Measurements from ENCODE around the gene NHSL2.

NHSL2 gene

DNA sequence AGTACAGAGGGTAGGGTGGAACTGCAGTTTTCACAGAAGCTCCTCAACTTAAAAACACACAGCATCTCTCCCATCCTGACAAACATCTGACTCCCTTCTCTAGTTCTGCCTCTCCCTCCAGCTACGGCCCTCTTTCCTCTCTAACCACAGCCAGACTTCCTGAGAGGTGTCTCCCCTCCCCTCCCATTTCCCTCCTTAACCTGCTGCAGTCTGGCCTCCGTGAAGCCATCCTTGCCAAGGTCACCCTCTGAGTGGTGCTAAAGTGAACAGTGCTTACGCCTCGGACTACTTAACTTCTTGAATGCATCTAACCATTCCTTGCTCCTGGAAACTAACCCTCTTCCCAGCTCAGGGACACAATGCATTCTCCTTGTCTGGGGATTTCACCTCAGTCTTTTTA is 167.8 kb downstream of the NHSL2 start:
- no peak for DNase-seq (ENCODE audit: low read depth)

DNA sequence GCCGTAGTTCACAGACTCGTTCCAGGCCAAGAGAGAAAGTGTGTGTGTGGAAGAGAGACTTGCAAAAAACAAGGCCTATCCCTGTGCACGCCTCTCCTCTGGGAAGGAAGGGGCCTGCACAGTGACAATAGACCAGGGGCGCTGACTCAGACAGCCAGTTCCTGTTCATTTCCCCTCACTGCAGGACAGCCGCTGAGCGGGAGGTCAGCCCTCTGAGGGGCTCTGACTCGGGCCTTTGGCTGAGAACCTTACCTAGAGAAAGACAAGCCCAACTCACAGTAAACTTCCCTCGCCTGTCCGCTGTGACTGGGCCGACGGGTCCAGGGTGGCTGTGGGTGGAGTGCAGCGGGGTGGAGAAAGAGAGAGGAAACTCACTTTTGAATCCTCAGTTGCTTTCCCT is 169.0 kb downstream of the NHSL2 start:
- no peak for DNase-seq (ENCODE audit: low read depth)

DNA sequence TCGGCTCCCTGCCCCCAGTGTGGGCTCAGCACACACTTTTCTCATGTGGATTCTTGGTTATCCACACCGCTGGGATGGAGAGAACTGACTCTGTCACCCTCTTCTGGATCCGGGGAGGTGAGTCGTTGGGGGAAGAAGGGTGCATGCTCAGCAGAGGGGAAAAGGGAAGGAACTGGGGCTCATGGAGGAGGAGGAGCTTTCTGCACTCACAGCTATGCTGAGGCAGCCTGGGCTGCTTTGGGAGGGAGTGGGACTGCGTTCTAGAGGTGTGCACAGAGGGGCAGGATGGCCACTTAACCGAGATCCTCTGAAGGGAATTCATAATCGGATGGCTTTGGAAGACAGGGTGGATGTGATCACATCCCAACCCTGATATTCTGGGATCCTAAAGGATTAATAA is 169.5 kb downstream of the NHSL2 start:
- no peak for DNase-seq (ENCODE audit: low read depth)

DNA sequence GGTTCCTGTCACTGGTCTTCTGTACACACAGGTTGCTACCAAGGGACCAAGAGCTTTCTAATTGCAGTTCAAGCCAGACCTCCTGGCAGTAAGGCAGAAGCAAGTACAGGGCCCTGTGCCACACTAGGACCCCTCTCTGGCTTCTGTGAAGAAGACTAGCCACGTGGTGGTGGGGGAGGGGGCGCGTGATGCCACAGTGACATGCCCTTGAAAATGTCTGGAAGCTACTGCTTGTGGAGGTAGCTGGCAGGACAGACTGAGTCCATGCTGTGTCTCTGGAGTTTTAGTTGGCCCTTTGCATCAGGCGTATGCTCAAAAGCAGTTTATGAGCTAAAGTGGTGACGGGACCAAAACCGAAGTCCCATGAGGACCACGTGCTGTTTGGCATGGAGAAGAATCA is 170.2 kb downstream of the NHSL2 start:
- no peak for DNase-seq (ENCODE audit: low read depth)

DNA sequence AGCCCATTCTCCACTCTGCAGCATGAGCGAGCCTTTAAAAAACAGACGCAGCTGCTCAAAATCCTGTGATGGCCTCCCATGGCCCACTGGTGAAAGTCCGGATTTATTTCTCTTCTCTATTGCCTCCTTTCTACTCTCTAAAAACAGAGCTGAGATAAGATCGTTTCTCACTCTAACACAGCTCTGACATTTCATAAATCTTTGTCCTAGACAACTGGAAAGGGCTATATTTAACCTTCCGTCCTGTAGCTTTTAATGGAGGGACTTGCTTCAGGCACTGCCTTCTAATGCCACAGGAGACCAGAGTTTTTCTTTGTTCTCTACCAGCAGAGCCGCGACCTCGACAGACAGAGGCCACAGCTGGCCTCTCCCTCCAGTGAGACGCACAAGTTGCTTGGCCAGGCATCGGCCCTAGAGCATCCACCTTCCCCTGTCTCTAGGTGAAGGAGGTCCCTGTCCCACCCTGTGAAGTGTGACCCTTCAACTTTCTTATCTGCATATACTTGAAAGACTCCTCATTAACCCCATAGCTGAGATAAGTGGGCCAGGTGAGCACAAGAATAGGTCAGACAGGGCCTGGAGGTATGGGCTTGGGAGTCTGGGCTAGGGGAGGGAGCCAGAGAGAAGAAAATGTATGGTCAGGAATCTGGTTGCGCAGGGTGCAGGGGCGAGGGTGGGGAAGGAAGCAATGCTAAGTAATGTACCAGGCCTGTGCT is 171.1 kb downstream of the NHSL2 start:
- DNase-seq (ENCODE audit: low read depth), result no peak

DNA sequence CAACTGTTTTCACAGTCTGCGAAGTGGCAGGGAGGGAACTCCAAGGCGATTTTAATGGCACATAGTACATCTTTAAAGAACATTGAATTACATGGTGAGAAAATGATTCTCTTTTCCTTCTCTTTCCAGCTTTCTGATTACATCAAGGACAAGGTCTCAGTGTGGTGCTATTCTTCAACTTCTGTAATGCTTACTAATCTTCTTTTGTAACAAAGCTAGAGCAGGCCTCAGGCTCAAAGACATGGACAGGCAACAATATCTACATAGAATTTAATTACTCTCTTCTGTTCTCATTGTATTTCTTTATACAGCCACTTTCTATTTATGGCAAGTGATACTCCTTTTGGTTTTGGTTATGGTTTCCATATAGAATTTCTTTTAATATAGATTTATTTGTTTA is 172.6 kb downstream of the NHSL2 start:
- DNase-seq (ENCODE audit: low read depth), result no peak

DNA sequence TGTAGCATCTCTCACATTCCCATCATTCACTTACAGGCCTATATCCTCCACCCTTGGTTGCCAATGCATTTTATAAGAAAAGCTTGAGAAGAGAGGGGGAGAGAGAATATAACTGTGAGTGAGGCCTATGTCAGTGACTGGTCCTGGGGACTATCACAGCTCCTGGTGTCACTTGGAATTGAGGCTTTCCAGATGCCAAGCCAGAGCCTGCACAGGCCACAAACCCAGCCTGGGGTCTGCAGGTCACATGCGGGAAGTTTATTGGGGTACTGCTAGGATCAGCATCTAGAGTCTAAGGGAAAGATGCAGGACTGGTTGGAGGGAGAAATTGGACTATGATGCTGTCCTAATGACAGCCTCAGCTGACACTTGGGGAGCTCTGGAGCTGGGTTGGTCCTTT is 173.5 kb downstream of the NHSL2 start:
- no peak for DNase-seq (ENCODE audit: low read depth)

DNA sequence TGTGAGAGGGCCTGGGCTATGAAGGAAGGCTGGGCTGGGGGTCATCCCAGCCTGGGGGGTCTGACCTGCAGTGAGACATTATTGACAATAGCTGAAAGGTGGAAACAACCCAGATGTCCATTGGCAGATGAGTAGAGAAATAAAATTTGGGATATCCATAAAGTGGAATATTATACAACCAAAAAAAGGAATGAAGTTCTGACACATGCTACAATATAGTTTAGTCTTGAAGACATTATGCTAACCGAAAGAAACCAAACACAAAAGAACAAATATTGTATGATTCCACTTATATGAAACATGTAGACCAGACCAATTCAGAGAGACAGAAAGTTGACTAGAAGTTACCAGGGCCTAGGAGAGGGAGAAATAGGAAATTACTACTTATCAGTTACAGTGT is 176.3 kb downstream of the NHSL2 start:
- DNase-seq (ENCODE audit: low read depth), result no peak

DNA sequence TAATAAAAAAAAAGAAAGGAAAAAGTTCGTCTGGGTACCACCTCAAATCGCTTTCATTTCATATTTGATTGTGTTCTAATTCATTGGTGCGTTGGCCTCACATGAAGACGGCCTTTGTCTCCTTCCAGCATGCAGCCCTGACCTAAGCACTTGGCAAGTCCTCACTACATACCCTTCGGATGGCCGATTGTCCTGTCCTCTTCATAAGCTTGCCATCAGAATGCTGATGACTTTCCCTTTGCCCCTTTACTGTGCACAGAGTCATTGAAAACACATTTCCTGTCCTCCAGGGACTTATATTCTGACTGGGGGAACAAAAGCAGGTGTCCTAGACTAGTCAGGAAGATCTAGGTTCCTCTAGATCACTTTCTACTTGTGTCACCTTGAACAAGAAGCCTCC is 178.1 kb downstream of the NHSL2 start:
- no peak for DNase-seq (ENCODE audit: low read depth)

DNA sequence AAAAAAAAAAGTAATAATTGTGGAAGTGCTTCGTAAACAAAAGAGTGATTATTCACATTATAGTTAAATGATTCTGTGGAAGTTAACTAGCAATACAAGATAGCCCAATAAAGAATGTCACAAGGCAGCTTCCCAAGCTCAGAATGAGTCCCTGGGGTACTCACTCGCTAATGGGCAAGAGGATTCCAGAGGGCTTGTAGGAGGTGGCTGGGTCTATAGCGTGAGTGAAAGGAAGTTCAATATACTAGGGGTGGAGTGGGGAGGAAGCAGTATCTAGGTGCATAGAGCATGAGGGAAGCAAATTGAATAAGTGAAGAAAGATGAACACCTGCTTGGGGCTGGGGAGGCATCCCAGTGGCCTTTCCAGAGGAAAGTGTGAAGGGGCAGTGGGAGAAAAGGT is 178.6 kb downstream of the NHSL2 start:
- no peak for DNase-seq (ENCODE audit: low read depth)

DNA sequence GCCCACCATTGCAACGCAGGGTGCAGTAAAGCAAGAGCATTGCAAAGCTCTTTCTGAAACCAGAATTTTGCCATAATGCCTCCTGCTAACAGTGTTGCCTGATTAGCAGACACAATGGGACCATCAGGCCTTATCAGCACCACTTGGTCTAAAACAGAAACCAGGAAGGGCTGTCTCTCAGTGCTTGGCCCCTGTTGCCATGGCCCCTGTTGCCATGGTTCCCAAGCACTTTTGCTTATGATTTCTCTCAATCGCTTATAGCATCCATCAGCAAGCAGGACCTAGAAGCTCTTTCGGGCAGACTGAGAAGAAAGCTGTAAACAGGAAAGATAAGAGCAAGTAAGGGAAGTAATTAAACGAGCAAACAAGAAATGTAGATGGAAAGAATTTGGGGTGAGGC is 184.2 kb downstream of the NHSL2 start:
- DNase-seq (ENCODE audit: low read depth), result peak; percentile 49

DNA sequence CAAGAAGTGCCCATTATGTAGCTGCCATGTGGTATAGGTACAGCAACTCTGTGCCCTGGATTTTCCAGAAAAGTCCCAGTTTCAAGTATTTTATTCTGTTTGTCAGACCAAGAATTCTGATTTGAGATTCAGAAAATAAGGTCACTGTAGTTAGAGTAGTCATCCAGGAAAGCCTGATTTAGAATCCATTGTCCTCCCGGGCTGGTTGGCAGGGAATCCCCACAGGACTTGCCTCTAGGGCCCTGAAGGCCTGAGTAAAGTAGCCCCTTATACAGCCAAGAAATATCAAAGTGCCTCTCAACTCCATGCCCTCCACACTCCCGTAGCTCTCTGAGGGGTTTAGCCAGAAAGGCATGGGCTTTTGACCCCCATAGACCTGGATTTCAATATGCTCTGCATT is 184.7 kb downstream of the NHSL2 start:
- no peak for DNase-seq (ENCODE audit: low read depth)

DNA sequence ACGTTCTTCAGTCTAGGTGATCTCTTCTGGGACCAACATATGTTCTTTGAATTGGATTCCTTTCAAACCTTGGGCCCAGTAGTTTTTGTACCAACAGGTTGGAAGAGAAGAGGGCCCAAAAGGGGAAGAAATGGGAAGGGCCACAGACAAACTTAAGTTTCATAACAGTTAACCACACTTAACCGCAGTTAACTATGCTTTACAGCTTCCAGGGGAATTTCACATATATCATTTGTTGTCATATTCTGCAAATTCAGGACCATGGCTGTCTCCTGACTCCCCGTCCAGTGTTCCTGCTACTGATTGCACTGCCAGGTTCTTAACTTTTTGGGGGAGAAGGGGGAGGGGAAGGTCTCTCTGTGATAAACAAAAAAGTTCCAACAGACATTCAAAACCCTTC is 186.5 kb downstream of the NHSL2 start:
- no peak for DNase-seq (ENCODE audit: low read depth)

DNA sequence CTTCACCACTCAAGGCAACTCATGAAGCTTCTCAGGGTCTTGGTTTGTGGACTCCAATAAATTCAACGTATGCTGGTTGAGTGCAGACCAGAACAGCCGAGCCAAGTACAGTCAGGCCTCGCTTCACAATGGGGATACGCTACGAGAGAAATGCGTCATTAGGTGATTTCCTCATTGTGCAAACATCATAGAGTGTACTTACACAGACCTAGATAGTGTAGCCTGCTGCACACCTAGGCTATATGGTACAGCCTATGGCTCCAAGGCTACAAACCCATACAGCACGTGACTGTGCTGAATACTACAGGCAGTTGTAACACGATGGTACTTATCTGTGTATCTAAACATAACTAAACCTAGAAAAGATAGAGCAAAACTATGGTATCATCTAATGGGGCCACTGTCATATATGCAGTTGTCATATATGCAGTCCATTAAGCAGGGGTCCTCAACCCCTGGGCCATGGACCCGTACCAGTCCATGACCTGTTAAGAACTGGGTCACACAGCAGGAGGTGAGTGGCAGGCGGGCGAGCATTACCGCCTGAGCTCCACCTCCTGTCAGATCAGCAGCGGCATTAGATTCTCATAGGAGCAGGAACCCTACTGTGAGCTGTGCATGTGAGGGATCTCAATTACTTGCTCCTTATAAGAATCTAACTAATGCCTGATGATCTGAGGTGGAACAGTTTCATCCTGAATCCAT is 189.6 kb downstream of the NHSL2 start:
- DNase-seq (ENCODE audit: low read depth), result no peak

DNA sequence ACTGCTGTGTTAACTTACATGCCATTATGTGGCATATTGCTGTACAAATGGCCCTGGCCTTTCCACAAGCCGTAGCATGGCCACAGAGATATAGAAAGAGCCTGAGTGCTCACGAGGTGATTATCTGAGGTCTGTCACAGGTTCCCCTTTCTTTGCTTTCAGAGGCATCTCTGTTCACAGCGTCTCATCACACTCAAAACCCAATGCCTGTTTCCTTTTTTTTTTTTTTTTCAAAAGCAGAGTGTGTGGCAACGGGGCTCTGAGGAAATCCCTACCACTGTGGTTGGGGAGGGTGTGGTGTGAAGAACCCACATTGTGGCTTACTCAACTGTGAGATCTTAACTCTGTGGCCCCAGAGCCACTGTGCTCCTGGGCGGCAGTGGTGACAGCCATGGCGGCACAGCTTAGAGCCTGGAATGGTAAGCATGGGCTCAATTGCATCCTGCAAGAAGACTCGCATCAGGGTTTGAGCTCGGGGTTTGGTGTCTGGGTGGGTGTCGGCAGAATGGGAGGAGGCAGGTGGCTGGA is 190.2 kb downstream of the NHSL2 start:
- DNase-seq (ENCODE audit: low read depth), result peak; percentile 53

DNA sequence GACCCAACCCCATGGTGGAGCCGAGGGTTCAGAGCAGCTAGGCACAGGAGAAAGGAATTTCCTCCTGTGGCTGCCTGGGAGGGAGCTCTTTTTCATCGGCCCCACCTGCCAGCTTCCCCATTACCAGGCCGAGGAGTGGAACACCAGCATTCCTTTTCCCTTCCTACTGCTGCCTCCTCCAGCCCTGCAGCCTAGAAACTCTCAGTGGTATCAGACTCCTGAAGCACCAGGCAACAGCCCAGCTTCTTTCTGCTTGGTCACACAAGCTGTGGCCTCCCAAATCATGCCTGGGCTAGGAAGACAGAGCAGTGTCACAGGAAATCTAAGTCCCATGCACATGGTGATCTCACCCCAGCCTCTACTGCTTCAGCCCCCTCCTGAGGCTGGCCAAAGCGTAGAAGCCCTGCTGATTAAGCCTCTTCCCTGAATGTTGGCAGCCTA is 191.0 kb downstream of the NHSL2 start:
- DNase-seq (ENCODE audit: low read depth), result no peak

DNA sequence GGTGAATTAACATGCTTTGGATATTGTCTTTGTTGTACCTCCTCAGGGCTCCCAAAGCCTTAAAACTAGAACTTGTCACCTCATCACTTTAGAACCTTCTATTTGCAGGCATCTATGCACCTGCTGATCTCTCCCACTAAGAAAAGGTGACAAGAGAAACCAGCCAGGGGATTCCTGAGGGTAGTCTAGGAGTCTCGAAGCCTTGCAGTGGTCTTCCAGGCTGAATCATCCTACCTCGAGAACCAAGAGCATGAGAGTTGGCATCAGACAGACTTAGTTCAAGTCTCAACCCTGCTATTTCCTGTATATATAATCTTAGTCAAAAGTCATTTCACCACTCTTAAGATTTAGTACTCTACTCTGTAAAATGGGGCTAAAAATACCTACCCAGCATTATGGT is 191.5 kb downstream of the NHSL2 start:
- DNase-seq (ENCODE audit: low read depth), result no peak

DNA sequence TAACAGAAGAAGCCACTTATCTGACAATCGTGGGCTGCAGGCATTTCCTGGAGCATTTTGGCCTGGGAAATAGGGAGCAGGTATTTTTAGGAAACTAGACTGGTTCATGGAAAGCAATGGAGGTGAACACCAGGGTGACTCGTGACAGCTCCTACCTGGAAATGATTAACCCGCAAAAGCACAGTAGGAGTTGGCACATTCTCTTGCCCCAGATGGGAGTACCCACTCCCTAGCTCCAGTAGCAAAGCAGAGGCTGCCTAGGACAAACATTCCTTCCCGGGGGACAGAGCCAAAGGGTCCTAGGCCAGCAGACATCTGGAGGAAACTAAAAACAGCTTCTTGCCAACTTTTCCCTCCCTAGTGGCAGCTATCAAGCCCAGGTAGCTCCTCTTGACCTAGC is 192.1 kb downstream of the NHSL2 start:
- no peak for DNase-seq (ENCODE audit: low read depth)

DNA sequence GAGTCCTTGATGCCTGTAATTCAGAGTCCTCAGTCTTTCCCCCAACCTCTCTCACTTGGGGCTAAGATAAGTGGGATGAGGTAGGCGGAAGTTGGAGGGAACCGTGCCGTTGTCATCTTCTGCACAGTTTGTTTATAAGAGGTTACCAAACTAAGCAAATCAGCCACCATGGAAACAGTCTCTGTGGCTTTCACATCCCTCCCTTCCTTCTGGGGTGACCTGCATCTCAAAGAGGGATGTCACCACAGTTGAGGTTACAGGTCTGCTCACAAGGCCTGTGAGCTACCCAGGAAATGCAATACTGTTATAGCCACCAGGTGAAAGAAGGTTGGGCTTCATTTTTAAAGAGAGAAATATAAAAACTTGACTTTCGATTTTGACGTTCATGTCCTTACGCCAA is 194.8 kb downstream of the NHSL2 start:
- peak; percentile 32 for DNase-seq (ENCODE audit: low read depth)

DNA sequence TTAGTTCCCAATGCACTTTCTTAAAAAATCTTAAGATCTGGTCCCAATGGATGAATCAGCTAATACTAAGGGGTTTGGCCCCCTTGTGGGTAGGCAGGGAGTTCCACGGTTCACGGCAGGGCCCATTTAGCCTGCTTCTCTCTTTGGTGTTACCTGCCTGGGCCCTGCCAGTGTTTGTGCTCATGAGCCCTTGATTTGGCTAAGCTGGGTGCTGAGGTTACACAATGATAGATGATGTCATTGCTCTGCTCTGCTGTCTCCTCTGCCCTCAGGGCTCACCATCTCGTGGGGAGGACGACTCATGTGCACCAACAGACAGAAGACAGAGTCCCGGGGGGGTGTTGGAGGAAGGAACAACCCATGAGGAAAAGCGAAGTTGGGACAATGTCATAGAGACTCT is 196.7 kb downstream of the NHSL2 start:
- no peak for DNase-seq (ENCODE audit: low read depth)

DNA sequence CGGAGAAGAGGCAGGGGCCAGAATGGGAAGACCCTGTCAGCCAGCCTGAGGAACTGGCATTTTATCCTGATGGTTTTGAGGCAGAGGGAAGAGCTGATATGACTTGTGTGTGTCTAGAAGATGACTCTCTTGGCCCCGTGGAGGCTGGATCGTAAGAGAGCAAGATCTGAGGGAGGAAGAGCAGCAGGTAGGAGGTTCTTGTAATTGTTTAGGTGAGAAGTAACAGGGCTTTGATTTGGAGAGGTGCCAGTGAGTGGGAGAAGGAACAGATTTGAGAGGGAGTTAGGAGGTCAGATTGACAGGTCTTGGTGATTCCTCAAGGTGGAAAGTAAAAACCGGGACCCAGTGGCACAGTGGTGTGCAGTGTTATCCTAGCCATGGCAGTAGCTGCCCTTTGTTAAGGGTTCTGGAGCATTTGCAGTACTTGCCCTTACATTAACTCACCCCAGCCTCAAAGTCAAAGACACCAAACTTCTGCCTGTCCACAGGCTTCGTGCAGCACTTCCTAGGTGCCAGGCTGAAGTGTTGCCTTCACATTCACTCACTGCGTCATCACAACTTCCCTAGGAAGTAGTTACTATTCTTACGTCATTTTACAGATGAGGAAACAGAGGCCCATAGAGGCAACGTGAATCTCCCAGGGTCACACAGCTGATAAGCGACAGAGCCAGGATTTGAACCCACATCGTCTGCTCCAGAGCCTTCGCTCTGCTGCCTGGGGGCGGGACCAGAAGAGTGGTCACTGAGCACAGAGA is 197.4 kb downstream of the NHSL2 start:
- no peak for DNase-seq (ENCODE audit: low read depth)

DNA sequence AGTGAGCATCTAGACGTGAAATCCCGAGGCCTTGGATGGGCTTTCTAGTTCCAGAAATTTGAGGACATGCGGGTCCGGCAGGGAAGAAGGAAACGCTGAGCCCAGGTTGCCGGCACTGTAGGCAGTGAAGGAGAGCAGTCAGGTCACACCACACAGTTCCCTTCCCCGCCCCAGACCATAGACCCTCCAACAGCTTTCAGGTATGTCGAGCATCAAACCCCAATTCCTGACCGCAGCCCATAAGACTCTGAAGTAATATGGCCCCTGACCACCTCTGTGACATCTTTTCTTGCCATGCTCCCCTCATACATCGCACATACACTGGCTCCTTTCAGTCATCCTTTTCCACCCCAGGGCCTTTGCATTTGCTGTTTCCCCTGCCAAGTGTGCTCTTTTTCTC is 198.0 kb downstream of the NHSL2 start:
- DNase-seq (ENCODE audit: low read depth), result no peak
